Stomach smooth muscle (tissue), 2 donors: Measurements from ENCODE around the gene MYO5C.

Experiments
- H3K27ac ChIP-seq: one replicate; pipeline ENCODE4 v1.7.0; 2013; ENCODE audit warnings: mild to moderate bottlenecking, low read length, inconsistent platforms
- H3K27me3 ChIP-seq, 2 donors: one replicate each; pipeline ENCODE4 v1.7.0; 2013; ENCODE audit warnings: low read length in 2 of 2; ENCODE audit not compliant: insufficient read depth in 2 of 2, control insufficient read depth in 1 of 2
- H3K36me3 ChIP-seq, 2 donors: one replicate each; pipeline ENCODE4 v1.7.0; 2013; ENCODE audit warnings: low read length in 2 of 2; ENCODE audit not compliant: control insufficient read depth in 2 of 2, insufficient read depth in 2 of 2
- H3K4me1 ChIP-seq: one replicate; pipeline ENCODE4 v1.7.0; 2013; ENCODE audit warnings: low read length; ENCODE audit not compliant: control insufficient read depth, insufficient read depth
- H3K4me3 ChIP-seq, 2 donors: one replicate each; pipeline ENCODE4 v1.7.0; 2013; ENCODE audit warnings: low read length in 2 of 2
- H3K9ac ChIP-seq, 2 donors: one replicate each; pipeline ENCODE4 v1.7.0; 2013; ENCODE audit warnings: low read length in 2 of 2, mild to moderate bottlenecking in 1 of 2
- H3K9me3 ChIP-seq, 2 donors: one replicate each; pipeline ENCODE4 v1.7.0; 2013; ENCODE audit warnings: low read length in 2 of 2; ENCODE audit not compliant: control insufficient read depth in 2 of 2
- donor health status: healthy.
- donor health status: Pancreatic carcinoma.

The MYO5C gene

GRCh38 chr15:52184721-52185120 is 110.9 kb downstream of the MYO5C start:
- Histone ChIP-seq H3K36me3 (no peaks in the 10 kb centered on the region), H3K9me3 (no peaks in the 10 kb centered on the region), H3K27ac (no peak overlapping the region), H3K27me3 (no peaks in the 10 kb centered on the region), H3K4me1 (peaks cover 9% of the 10 kb centered on the region), H3K9ac (no peak overlapping the region), H3K4me3 (no peak overlapping the region)

DNA sequence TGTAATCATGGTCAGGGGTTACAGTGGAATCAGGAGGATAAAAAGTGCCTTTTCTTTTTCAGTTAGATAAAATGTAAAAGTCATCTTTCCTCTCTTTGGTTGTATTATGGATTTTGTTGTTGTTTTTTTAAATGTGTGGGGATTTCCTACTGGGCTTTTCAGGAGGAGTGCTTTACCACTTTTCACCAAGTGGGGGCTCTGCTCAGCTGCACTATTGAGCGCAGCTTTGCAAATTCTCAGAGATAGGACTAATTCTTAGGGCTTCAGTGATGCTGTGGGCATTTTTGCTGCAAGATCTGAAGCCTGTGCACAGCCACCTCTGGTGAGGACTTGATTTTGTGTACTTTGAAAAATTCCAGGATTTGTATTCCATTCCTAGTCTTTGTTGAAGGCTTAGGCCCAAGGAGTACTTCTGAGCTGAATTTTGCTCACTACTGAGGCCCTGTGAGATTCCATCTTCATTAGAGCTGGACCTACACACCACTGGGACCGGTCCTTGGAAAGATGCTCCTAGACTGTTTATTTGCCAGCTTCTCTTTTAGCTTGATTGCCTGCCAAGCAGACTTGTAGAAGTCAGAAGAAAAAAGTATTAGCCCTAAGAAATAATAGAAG is 111.9 kb downstream of the MYO5C start:
- H3K4me1 ChIP-seq: peaks cover 13% of the 10 kb centered on the region
- no peaks in the 10 kb centered on the region for H3K27me3 ChIP-seq
- no peaks in the 10 kb centered on the region for H3K9me3 ChIP-seq
- H3K4me3 ChIP-seq: no peak overlapping the region
- no peak overlapping the region for H3K9ac ChIP-seq
- no peaks in the 10 kb centered on the region for H3K36me3 ChIP-seq
- H3K27ac ChIP-seq: no peak overlapping the region

- Histone ChIP-seq H3K4me1 (peaks cover 15% of the 10 kb centered on the region), H3K9ac (no peak overlapping the region), H3K9me3 (no peaks in the 10 kb centered on the region), H3K36me3 (no peaks in the 10 kb centered on the region), H3K27me3 (no peaks in the 10 kb centered on the region), H3K27ac (no peak overlapping the region), H3K4me3 (no peak overlapping the region)
Observed at GRCh38 chr15:52181938-52182780, 113.4 kb downstream of the MYO5C start.

DNA sequence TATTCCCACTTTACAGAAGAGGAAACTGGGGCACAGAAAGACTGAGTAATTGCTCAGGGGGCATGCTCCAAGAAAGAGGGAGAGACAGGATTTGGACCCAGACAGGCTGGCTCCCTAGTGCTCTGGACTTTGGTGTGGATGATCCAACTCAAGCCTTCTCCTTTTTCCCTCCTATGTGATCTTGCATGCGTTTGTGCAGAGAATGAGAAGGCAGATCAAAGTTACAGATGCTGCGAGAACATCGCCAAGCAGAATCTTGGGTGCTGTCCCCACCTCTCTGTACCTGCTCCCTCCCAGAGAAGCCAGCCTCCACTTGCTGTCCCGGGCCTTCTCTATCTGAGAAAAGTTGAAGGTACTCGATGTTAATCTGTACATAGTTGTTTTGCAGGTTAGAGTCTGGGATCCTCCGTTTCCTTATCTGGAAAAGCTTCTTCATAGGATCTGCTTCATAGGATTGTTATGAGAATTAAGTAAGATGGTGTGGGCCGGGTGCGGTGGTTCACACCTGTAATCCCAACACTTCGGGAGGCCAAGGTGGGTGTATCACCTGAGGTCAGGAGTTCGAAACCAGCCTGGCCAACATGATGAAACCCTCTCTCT is 114.7 kb downstream of the MYO5C start:
- peaks cover 15% of the 10 kb centered on the region for H3K4me1 ChIP-seq
- no peaks in the 10 kb centered on the region for H3K36me3 ChIP-seq
- no peak overlapping the region for H3K9ac ChIP-seq
- no peaks in the 10 kb centered on the region for H3K9me3 ChIP-seq
- H3K27ac ChIP-seq: no peak overlapping the region
- H3K4me3 ChIP-seq: peak overlapping the region; percentile 86
- no peaks in the 10 kb centered on the region for H3K27me3 ChIP-seq

DNA sequence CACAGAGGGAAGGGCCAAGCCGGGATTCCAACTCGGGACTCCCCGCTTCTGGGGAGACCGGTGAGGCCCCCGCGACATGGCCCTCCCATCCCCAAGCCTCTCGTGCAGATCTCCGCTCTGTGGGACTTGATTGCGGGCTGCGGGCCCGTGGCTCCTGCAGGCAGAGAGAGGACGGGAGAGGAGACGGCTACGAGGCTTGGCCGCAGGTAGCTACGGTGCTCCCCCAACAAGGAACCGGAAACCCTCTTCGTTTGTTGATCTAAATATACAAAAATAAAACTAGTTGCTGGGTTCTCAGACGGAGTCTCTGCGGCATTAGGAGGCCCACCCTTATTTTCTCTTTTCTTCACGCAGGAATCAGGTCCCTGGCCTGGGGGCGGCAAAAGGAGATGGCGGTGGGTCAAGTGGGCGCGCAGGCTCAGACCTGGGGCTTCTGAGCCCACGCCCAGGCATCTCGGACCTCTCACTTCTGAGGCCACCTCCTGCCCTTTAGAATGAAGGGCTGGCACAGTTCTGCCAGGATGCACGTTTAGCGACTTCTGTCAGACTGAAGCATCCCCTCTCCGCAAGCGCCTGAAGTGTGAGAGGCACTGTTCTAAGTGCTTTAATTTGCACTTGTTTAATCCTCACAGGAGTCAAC is 115.3 kb downstream of the MYO5C start:
- Histone ChIP-seq H3K9me3 (no peaks in the 10 kb centered on the region), H3K9ac (peak overlapping the region; percentile 84 to 89), H3K4me1 (peaks cover 15% of the 10 kb centered on the region), H3K36me3 (no peaks in the 10 kb centered on the region), H3K27ac (peak overlapping the region; percentile 64), H3K27me3 (no peaks in the 10 kb centered on the region), H3K4me3 (peak overlapping the region; percentile 86)

- Histone ChIP-seq H3K27ac (peak overlapping the region; percentile 64), H3K4me1 (peaks cover 15% of the 10 kb centered on the region), H3K36me3 (no peaks in the 10 kb centered on the region), H3K9ac (peak overlapping the region; percentile 84 to 89), H3K4me3 (peak overlapping the region; percentile 86), H3K27me3 (no peaks in the 10 kb centered on the region), H3K9me3 (no peaks in the 10 kb centered on the region)
Observed at GRCh38 chr15:52179278-52180195, 116.1 kb downstream of the MYO5C start.

DNA sequence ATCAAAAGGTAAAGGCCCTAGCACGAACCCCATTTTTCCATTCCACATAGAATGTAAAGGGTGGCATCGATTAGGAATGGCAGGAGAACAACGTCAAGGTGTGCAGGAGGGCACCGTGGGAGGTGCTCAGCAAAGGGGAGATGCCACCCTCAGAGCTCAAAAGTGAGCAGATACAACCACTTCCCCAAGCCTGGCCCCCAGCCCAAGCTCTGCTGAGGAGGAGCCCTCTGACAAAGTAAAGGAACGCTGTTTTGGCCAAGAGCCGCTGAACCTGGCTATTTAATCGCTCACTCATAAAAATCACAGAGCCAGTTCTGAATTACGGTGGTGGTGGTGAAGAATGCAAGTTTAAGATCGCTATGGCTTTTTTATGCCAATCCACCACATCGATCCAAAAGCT is 116.8 kb downstream of the MYO5C start:
- Histone ChIP-seq H3K4me1 (peaks cover 15% of the 10 kb centered on the region), H3K27me3 (no peaks in the 10 kb centered on the region), H3K4me3 (peak overlapping the region; percentile 86), H3K9ac (peak overlapping the region; percentile 84 to 89), H3K9me3 (no peaks in the 10 kb centered on the region), H3K27ac (peak overlapping the region; percentile 64), H3K36me3 (no peaks in the 10 kb centered on the region)

DNA sequence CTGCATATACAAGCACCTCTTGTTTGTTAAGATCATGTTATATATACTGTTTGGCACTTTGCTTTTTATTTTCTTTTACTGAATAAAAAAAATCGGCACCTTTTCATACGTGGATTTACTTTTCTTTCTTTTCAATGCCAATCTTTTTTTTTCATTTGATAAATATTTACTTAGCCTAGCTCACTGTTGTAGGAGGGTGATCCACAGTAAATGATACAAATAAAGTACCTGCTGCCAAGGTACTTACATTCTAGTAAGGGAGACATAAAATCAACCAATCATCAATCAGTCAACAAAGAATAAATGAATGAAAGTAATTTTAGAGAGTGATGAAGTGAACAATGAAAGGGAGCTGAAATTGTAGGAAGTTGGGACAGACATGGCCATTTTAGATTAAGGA is 122.7 kb downstream of the MYO5C start:
- Histone ChIP-seq H3K9me3 (no peaks in the 10 kb centered on the region), H3K36me3 (no peaks in the 10 kb centered on the region), H3K4me3 (no peak overlapping the region), H3K9ac (no peak overlapping the region), H3K27me3 (no peaks in the 10 kb centered on the region), H3K27ac (no peak overlapping the region), H3K4me1 (no peaks in the 10 kb centered on the region)

- no peaks in the 10 kb centered on the region for H3K27me3 ChIP-seq
- no peaks in the 10 kb centered on the region for H3K4me1 ChIP-seq
- no peaks in the 10 kb centered on the region for H3K36me3 ChIP-seq
- no peak overlapping the region for H3K27ac ChIP-seq
- no peak overlapping the region for H3K4me3 ChIP-seq
- no peak overlapping the region for H3K9ac ChIP-seq
- no peaks in the 10 kb centered on the region for H3K9me3 ChIP-seq
Observed at GRCh38 chr15:52171807-52172206, 123.8 kb downstream of the MYO5C start.

DNA sequence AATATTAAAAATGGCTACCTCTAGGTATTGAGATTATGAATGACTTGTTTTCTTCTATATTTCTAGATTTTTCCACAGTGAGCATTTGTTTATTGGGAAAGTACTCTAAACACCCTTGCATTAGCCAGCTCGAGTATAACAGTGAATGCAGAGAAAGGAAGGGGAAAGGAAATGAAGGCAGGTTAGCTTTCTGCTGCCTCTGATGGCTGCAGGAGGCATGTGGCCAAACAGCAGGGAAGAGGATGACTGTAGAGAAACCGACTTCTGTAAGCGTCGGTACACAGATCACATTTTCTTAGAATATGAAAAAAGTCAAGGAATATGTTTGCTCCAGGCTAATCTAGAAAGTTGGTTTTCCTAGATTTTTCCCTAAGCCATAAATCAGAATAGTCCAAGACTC is 124.2 kb downstream of the MYO5C start:
- no peaks in the 10 kb centered on the region for H3K36me3 ChIP-seq
- H3K9me3 ChIP-seq: no peaks in the 10 kb centered on the region
- H3K27ac ChIP-seq: no peak overlapping the region
- no peak overlapping the region for H3K9ac ChIP-seq
- H3K27me3 ChIP-seq: no peaks in the 10 kb centered on the region
- no peak overlapping the region for H3K4me3 ChIP-seq
- H3K4me1 ChIP-seq: no peaks in the 10 kb centered on the region
